COLO668 (cell line): Measurements from ENCODE around the gene RAB27A.
"Not testable (repeated sequence)": the region's sequence is repeated elsewhere in the genome, so short reads cannot be mapped to it uniquely, and the experiment has no call there.

Experiments used
- DNase-seq: peaks from one replicate; lab custom pipeline; 2025; ENCODE audit not compliant: unreplicated experiment; lab: John Stamatoyannopoulos, UW

Gene RAB27A

GRCh38 chr15:55289746-55290527, at the start of gene RAB27A:
TSS of gene RAB27A (minus strand) at chr15:55289813. CDS start at chr15:55234934, 54,879 bp downstream.
- DNase-seq, result peak; percentile 78

- DNase-seq, result no peak
These were observed 47.5 kb upstream of the RAB27A start for GRCh38 chr15:55337160-55337559.

GRCh38 chr15:55334997-55335396, 45.4 kb upstream of the RAB27A start:
- DNase-seq, result no peak

- DNase-seq, result no peak
These were observed 44.8 kb upstream of the RAB27A start for GRCh38 chr15:55334371-55334770.

- DNase-seq, result no peak
These were observed 37.8 kb upstream of the RAB27A start for GRCh38 chr15:55327387-55327786.

DNA sequence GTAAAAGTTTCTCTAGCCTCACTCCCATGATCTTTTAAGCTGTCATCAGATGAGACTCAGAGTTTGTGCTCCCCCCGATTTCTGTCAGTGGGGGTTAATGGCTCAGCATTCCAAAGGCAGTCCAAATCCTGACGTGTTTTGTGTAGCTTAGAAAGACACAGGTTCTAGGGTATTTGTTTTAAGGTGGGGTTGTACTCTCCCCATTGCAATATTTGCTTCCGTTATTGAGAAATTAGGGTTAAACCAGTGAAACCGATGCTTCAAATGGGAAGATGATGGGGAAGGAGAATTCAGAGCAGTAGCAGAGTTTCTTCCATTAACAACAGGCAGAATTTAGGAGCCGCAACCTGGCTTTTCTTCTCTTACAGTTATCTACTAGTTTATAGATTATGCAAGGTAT, 32.9 kb upstream of the RAB27A start:
- DNase-seq, result no peak

DNA sequence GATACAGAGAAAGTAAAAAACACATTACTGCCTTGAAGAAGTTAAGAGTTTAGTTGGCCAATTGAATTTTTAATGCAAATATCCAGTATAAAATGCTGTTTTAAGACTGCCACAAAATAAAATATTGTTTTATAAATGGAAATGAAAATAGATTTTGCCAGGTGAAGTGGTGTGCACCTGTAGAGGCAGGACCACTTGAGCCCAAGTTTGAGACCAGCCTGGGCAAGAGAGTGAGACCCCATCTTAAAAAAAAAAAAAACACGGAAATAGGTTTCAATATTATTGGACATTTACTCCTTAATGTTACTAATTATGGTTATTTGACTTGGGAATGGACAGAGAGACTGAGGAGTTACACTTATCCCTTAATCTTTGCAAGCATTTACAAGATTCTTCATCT, 31.4 kb upstream of the RAB27A start:
- no peak for DNase-seq

- no peak for DNase-seq
These were observed 30.6 kb upstream of the RAB27A start for GRCh38 chr15:55320238-55320550.

DNA sequence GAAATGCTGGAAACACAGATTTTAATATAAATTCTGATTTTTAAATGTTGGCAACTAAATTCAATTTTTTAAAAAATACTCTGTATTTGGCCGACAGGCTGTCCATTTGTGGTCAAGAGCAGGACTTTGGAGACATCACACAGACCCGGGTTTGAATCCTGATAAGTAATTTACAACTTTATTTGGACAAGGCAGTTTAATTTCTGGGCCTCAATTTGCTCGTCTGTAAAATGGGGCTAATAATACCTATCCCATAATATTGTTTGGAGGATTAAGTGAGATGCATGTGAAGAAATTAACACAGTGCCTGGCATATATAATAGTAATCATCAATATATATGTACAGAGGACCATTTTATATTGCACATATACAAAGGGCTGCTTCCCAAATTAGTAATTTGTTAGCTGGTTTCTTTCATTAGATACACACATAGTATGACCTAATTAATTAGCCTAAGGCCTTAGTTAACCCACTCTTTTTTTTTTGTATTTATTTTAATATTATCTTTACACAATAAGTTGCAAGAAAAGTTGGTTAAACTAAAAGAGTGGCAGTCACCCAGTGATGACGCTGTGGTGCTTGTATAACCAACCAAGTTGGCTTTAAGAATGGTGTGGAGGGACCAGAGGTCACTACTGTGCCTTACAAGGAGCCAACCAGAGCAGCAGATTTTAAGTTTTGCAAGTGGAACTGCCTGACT, 30.1 kb upstream of the RAB27A start:
- no peak for DNase-seq

- DNase-seq, result peak; percentile 83
These were observed 29.2 kb upstream of the RAB27A start, which contains the start of the genes PIGB and PIGBOS1 for GRCh38 chr15:55318588-55319494. TSS of gene PIGB (plus strand) at chr15:55319222. CDS start at chr15:55319251, 29 bp downstream. TSS of gene PIGBOS1 (minus strand) at chr15:55319123. CDS start at chr15:55317792, 1,331 bp downstream.

DNA sequence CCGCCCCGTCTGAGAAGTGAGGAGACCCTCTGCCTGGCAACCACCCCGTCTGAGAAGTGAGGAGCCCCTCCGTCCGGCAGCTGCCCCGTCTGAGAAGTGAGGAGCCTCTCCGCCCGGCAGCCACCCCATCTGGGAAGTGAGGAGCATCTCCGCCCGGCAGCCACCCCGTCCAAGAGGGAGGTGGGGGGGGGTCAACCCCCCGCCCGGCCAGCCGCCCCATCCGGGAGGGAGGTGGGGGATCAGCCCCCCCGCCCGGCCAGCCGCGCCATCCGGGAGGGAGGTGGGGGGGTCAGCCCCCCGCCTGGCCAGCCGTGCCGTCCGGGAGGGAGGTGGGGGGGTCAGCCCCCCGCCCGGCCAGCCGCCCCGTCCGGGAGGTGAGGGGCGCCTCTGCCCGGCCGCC, 13.2 kb upstream of the RAB27A start:
- DNase-seq, result not testable (repeated sequence)

GRCh38 chr15:55297315-55297714, 7.7 kb upstream of the RAB27A start:
- no peak for DNase-seq

- DNase-seq, result peak; percentile 81
These were observed 980 bp upstream of the RAB27A start for GRCh38 chr15:55290528-55291057.

DNA sequence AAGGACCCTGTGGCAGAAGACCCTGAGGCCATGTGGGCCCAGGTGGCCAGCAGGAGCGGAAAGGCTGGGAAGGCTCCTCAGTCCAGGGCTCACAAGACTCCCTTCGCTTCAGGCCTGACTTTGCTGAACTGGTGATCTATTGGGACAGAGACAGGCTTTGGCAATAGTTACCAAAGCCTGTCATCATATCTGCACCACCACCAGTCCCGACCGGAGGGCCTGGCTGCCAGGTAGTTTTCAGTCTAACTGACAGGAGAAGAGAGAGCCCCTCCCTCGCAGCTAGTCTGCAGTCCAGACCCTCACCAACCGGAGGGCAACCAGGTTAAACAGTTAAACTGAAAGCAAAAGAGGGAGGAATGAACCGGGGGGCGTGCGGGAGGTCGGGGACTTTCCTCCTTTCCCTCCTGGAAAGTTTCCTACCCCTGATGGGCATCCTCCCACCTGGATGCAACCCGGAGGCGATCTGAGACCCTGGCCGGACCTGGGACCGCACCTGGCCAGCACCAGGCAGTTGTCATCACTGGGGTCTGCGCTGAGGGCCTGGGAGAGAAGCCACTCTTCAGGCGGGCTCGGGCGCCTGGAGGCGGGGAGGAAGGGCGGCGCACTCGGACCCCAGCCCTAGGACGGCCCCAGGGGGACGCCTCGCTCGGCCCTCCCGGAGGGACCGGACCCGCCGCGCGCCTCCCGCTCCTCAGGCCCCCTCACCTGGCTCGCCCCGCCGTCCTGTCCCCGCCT, 435 bp downstream of the RAB27A start:
- DNase-seq, result peak; percentile 23

- no peak for DNase-seq
These were observed 1.5 kb downstream of the RAB27A start for GRCh38 chr15:55288006-55288717.

DNA sequence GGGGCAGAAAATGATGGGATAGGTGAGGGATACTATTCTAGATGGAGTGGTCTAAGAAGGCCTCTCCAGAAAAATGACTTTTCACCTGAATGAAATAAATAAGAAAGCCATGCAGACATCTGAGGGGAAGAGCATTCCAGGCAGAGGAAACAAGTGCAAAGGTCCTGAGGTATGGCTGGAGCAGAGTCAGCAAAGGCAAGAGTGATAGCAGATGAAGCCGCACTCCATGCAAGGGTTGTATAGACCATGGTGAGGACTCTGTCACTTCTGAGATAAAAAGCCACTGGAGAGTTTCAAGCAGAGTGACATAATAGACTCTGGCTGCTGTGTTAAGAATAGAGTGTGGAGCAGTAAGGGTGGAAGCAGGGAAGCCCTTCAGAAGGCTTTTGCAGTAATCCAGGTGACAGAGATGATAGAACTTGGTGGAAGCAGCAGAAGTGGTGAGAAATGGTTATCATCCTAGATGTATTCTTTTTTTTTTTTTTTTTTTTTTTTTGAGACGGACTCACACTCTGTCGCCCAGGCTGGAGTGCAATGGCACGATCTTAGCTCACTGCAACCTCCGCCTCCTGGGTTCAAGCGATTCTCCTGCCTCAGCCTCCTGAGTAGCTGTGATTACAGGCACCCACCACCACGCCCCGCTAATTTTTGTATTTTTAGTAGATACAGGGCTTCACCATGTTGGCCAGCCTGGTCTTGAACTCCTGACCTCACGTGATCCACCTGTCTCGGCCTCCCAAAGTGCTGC, 3.0 kb downstream of the RAB27A start:
- not testable (repeated sequence) for DNase-seq

GRCh38 chr15:55284426-55284825, 5.2 kb downstream of the RAB27A start:
- DNase-seq, result no peak

DNA sequence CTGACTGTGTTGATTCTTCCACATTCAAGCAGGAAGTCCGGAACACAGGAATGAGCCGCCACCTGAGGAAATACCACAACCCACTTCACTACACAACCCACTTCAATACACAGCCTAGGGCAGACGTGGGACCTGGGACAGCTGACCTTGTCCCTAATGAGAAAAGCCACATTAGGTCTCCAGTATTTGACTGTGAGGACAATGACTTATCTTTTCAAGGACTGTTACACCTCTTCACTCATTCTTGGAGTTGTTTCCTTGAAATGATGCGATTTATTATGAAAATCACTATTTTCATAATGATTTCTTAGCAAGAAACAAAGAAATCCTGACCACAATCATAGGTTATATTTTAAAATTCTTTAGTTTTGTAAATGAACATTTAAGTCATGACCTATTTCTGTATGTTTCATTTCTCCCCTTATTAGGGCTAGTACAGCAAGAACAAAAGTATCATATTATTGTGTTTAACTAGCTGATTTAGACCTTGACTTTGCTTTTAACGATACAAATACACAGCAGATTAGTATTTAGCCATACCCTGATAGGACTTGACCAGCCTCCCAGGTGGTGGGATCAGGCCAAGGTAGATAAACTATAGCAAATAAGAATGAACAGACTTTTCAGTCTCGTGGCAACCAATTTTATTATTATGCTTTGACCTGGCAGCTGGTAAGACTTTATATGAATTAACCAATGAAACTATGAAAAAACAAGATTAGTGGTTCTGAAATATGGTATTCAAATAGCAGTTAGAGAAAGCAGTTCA, 6.0 kb downstream of the RAB27A start:
- no peak for DNase-seq
